NCI-H1436 treated with DMSO at 0.1 percent for 48 hours (cell line): ENCODE results near the gene TMEM271.
"Not testable (repeated sequence)": the region's sequence is repeated elsewhere in the genome, so short reads cannot be mapped to it uniquely, and the experiment has no call there.

Experiments
- DNase-seq: peaks from one replicate; lab custom pipeline; 2025; lab: John Stamatoyannopoulos, UW

TMEM271 gene

GRCh38 chr4:609400-610050 lies 33.4 kb upstream of the TMEM271 start:
- no peak for DNase-seq

GRCh38 chr4:608236-608635 lies 32.1 kb upstream of the TMEM271 start:
- DNase-seq = no peak

DNA sequence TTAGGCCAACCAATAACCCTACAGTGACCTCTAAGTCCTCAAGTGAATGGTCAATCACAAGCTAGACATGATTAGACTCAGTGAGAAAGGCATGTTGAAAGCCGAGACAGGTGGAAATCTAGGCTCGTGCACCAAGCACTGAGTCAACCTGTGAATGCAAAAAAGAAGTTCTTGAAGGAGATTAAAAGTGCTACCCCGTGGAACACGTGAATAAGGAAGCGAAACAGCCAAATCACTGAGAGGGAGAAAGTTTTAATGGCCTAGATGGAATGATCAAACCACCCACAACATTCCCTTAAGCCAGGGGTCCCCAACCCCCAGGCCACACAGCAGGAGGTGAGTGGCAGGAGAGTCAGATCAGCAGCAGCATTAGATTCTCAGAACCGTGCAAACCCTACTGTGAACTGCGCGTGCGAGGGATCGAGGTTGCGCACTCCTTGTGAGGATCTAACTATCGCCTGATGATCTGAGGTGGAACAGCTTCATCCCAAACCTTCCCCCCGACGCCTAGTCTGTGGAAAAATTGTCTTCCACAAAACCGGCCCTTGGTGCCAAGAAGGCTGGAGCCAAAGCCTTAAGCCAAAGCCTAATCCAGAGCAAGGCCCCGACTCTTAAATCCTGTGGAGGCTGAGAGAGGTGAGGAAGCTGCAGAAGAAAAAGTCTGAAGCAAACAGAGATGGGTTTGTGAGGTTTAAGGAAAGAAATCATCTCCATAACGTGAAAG lies 29.8 kb upstream of the TMEM271 start:
- DNase-seq = no peak

DNA sequence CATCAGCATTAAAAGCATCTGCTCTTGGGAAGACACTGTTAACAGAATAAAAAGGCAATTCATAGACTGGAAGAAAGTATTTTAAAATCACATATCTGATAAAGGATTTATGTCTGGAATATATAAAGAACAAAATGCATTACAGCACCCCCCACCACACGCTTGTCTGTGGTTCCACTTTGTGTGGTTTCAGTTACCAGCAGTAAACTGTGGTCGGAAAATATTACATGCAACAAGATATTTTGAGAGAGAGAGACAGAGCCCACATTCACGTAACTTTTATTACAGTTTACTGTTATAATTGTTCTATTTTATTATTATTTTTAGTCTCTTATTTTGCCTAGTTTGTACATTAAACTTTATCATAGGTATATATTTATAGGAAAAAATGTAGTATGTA lies 28.0 kb upstream of the TMEM271 start:
- DNase-seq = no peak

GRCh38 chr4:602559-602942 lies 26.5 kb upstream of the TMEM271 start:
- no peak for DNase-seq

DNA sequence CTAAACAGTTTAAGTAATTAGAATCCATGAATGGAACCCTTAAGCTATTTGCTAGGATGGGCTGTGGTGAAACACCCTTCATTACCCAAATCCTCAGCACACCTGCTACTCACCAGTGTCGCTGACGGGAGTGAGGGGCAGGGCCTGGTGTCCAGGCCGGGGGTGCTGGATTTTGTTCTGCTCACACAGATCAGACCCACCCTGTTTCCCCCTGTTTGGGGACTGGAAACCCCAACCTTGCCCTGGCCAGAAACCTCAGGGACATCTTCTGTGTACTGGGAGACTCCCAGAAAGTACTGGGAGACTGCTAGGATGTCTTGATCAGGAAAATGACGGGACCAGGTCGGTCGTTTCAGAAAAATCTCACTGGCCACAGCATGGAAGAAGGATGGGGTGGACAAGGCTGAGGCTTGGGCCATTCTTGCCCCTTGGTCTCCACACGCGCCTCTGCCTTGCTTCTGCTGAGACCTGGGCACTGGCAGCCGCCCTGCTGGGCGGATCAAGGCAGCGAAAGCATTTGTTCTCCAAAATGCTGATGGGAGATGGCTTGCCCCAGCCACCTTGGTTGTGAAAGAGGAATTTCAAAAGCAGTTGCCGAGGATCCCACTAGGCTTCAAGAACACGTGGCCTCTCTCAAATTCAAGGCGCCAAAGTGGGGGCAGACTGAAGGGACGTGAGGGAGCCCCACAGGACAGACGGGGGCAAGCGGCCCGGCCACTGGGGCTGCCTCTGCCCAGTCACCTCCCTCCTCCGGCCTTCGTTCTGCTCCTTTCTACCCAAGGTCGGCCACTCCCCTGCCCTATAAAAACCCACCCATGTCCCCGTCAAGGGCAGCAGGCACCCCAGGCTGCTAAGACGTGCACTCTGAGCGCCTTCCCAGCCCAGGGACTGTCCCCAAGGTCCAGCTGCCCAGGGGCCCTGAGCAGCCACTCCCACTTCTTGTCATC lies 25.8 kb upstream of the TMEM271 start:
- no peak for DNase-seq

DNA sequence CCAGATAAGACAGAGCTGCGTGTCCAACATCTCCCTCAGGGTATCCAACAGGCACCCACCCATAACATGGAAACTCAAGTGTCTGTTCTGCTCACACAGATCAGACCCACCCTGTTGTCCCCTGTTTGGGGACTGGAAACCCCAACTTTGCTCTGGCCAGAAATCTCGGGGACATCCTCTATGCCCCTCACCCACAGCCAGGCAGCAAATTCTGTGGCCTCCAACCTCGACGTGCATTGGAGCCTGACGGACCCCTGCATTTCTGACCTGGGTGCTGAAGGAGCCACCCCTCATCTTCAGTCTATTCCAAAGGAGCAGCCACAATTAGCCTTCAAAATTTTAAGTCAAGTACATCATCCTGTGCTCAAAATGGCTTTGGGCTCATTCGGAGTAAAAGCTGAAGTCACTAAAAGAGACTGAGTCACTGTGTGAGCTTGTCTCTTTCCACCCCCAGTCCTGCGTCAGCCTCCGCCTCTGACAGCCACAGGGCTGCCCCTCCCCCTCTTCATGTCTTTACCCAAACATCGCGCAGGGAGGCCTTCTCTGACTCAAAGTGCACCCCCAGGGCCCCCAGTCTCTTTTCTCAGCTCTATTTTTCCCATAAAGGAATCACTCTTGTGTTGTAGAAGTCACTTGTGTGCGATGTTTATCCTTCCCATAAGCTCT lies 24.9 kb upstream of the TMEM271 start:
- no peak for DNase-seq

- DNase-seq = no peak
Observed at GRCh38 chr4:600166-600565, 24.1 kb upstream of the TMEM271 start.

GRCh38 chr4:598925-599324 lies 22.8 kb upstream of the TMEM271 start:
- no peak for DNase-seq

- DNase-seq = no peak
Observed at GRCh38 chr4:592825-593520, 16.9 kb upstream of the TMEM271 start.

DNA sequence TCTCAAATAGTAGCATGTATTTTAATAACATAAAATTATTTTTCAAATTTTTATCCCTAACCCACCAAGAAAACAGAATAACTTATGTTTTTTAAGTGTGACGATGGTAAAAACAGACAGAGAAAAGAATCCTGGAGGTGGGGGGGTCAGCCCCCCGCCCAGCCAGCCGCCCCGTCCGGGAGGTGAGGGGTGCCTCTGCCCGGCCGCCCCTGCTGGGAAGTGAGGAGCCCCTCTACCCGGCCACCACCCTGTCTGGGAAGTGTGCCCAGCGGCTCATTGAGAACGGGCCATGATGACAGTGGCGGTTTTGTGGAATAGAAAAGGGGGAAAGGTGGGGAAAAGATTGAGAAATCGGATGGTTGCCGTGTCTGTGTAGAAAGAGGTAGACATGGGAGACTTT lies 16.1 kb upstream of the TMEM271 start:
- not testable (repeated sequence) for DNase-seq

DNA sequence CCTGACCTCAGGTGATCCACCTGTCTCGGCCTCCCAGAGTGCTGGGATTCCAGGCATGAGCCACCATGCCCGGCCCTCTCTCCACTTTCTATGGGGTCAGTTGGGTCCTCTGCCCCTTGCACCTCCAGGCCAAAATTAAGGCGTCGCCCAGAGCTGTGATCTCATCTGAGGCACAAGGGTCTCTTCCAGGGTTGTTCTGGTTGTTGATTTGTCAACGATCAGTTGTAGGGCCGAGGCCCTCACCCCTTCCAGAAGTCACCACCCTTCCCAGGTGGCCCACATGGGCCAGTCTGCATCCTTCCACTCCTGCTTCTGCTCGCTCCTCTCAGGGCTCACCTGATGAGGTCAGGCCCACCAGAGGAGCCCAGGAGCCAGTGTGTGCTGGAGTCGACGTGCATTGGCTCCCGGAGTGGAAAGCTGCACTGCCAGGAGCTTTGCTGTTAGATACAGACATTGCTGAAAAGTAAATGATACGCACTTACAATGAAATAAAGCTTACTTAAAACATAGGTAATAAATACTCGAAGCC lies 14.3 kb upstream of the TMEM271 start:
- no peak for DNase-seq

- DNase-seq = no peak
Observed at GRCh38 chr4:589219-589963, 13.3 kb upstream of the TMEM271 start.

DNA sequence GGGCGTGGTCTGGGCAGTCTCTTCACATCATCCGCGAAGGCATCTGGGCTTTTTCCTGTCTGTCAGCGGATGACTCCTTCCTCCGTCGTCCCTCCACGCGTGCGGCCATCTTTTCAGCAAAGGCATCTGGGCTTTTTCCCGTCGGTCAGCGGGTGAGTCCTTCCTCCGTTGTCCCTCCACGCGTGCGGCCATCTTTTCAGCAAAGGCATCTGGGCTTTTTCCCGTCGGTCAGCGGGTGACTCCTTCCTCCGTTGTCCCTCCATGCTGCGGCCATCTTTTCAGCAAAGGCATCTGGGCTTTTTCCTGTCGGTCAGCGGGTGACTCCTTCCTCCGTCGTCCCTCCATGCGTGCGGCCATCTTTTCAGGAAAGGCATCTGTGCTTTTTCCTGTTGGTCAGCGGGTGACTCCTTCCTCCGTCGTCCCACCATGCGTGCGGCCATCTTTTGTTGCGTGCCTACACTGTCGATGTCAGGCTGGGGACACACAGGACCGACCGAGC lies 12.3 kb upstream of the TMEM271 start:
- DNase-seq = no peak

- DNase-seq = no peak
Observed at GRCh38 chr4:587671-588350, 11.7 kb upstream of the TMEM271 start.

DNA sequence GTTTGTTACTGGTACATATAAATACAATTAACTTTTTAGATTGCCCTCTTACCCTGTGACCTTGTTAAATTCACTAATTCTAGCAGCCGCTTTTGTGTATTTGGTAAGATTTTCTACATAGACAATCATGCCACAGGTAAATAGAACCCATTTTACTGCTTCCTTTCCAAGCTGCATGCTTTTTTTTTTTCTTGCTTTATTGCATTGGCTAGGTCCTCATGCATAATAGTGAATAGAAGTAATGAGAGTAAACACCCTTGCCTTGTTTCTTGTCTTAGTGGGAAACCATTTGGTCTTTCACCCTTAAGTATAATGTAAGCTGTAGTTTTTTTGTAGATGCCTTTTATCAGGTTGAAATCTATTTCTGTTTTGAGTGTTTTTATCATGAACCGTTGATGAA lies 7.7 kb upstream of the TMEM271 start:
- no peak for DNase-seq

DNA sequence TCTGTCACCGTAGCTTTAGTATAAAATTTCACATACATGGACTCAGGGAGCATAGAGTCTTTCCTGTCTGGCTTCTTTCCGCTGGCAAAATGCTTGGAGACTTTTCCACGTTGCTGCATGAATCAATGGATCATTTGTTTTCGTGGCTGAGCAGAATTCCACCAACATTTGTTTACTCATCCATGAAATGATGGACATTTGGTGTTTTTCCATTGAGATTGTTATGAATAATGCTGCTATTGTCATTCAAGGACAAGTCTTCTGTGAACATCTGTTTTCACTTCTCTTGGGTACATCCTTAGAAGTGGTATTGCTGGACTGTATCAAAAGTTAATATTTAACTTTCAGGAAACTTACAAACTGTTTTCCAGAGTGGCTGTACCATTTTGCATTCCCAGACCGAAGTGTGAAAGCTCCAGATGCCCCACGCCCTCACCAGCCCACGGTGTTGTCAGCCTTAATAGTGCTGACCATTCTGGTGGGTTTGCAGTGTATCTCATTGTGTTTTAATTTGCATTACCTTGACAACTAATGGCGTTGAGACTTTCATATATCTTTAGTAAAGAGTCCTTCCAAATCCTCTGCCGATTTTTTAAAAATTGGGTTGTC lies 5.8 kb upstream of the TMEM271 start:
- no peak for DNase-seq

- DNase-seq = no peak
Observed at GRCh38 chr4:581181-581580, 5.1 kb upstream of the TMEM271 start.

DNA sequence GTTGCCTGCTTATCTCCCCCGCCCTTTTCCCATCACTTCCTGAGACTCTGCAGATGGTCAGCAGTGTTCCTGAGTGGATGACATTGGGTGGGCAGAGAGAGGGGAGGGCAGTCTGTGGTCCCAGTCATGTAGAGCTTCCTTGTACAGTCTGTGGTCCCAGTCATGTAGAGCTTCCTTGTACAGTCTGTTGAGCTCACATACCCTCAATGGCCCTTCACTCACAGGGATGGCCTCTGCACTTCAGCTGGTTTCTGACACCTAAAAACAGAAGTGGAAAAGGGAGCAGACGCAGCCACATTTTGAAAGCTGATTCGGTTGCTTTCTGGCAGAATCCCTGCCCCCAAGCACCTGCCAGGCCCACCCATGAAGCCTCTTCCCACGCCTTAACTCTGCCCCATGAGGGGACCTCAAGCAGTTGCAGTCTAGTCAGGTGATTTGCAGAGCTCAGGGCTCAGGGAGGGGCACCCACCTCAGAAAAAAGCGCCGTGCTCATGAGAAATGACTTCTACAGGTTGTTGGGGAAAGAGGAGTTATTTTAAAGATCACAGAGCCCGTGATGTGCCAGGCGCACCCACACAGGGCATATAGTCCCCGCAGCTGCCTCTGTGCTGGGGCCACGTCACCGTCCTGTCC lies 3.6 kb upstream of the TMEM271 start:
- no peak for DNase-seq
